K562 (cell line): ENCODE results near the gene ACRBP. TPM values are rescaled to one million over a fixed set of nuclear protein-coding genes. Genes with fewer than 3 reads are reported as not detected.
A peak's percentile ranks its signal among the peaks of the same experiment; 100 is the strongest.

Experiments used
- ATAC-seq: fragments of 200-7000 bp; cut with Tn5 transposase; 3 replicates; pipeline ENCODE4 v1.9.1; 2020; ENCODE audit warnings: moderate library complexity
- BruUV-seq: library from RNA; stranded (reverse); fragments of 400-500 nt; replicated peaks from 2 replicates; lab custom pipeline; 2021; lab: Mats Ljungman, UMichigan
- CTCF ChIA-PET: fragments of 300-600 bp; formaldehyde crosslinking; extraction: SDS; loops from one replicate; lab custom pipeline; 2021; ENCODE audit warnings: low intra/inter-chr PET ratio; lab: Yijun Ruan, JAX
- POLR2A ChIA-PET: fragments of 300-600, 350-650 bp; sonication (Branson Sonifier 250); formaldehyde crosslinking; extraction: SDS; loops from one replicate; lab custom pipeline; 2021; ENCODE audit warnings: antibody characterized with exemption, inconsistent platforms; lab: Yijun Ruan, JAX
- DNase-seq, 4 experiments: peaks; one replicate each; pipeline versions ENCODE4 v3.0.0 to v3.0.0-alpha.2; 2011 to 2018; ENCODE audit warnings: low spot score in 3 of 4, mixed read lengths in 3 of 4; ENCODE audit errors: extremely low read depth in 1 of 4
- FAIRE-seq: peaks from 2 replicates; lab custom pipeline; 2011; peaks lifted over from hg19 to GRCh38; lab: Jason Lieb, UNC
- H2AFZ ChIP-seq: 2 replicates; pipeline ENCODE4 v1.6.0; 2011; ENCODE audit warnings: low read depth, low read length, control low read depth, inconsistent platforms
- H3K27ac ChIP-seq: fragments of 200-600 bp; 3 replicates; pipeline ENCODE4 v1.8.0; 2011; ENCODE audit warnings: low read depth, mild to moderate bottlenecking, control low read depth, inconsistent platforms, low read length, moderate library complexity, mixed read lengths; ENCODE audit errors: extremely low read depth
- H3K27me3 ChIP-seq, 2 experiments: fragments of 300-600 bp in 1 of 2; 2 replicates in 1 of 2; 3 replicates in 1 of 2; pipeline versions ENCODE4 v1.6.0 to v1.8.0; 2011; ENCODE audit warnings: inconsistent platforms in 2 of 2, low read length in 2 of 2, mild to moderate bottlenecking in 1 of 2, mixed read lengths in 1 of 2, moderate library complexity in 1 of 2; ENCODE audit not compliant: control insufficient read depth in 2 of 2, insufficient read depth in 2 of 2
- H3K36me3 ChIP-seq: fragments of 300-600 bp; 3 replicates; pipeline ENCODE4 v1.8.0; 2011; ENCODE audit warnings: mild to moderate bottlenecking, low read length, inconsistent platforms; ENCODE audit not compliant: control insufficient read depth, insufficient read depth
- H3K4me1 ChIP-seq, 2 experiments: fragments of 200-600 bp in 1 of 2; replicated peaks in 1 of 2; 2 replicates in 1 of 2; 3 replicates in 1 of 2; pipeline versions ENCODE4 v1.5.1 to v1.8.0; 2011; ENCODE audit warnings: inconsistent platforms in 2 of 2, low read length in 2 of 2, mild to moderate bottlenecking in 1 of 2, mixed read lengths in 1 of 2, moderate library complexity in 1 of 2; ENCODE audit not compliant: control insufficient read depth in 2 of 2, insufficient read depth in 2 of 2
- H3K4me2 ChIP-seq: 2 replicates; pipeline ENCODE4 v1.6.1; 2011; ENCODE audit warnings: low read length, control low read depth, inconsistent platforms, mixed read lengths; ENCODE audit not compliant: insufficient read depth
- H3K4me3 ChIP-seq: fragments of 200-600 bp; sonication (generic), shearing (Covaris generic); 2 replicates; pipeline ENCODE4 v1.5.1; 2016; ENCODE audit warnings: control low read depth, inconsistent platforms
- H3K79me2 ChIP-seq: fragments of 200-600 bp; 3 replicates; pipeline ENCODE4 v1.8.0; 2011; ENCODE audit warnings: low read length, inconsistent platforms; ENCODE audit not compliant: control insufficient read depth, insufficient read depth
- H3K9ac ChIP-seq, 2 experiments: 2 replicates each; pipeline versions ENCODE4 v1.6.0 to v1.6.1; 2011; ENCODE audit warnings: low read depth in 2 of 2, low read length in 2 of 2, control low read depth in 1 of 2, inconsistent platforms in 1 of 2, mild to moderate bottlenecking in 1 of 2, mixed read lengths in 1 of 2; ENCODE audit not compliant: insufficient read depth in 1 of 2
- H3K9me1 ChIP-seq: one replicate; pipeline ENCODE4 v1.6.0; 2011; ENCODE audit warnings: inconsistent platforms, mild to moderate bottlenecking, low read length, moderate library complexity; ENCODE audit not compliant: control insufficient read depth, insufficient read depth
- H3K9me3 ChIP-seq: replicated peaks from 2 replicates; pipeline ENCODE4 v1.5.1; 2011; ENCODE audit warnings: low read depth, low read length, inconsistent platforms; ENCODE audit not compliant: control insufficient read depth, insufficient read depth
- H4K20me1 ChIP-seq: replicated peaks from 2 replicates; pipeline ENCODE4 v1.6.1; 2011; ENCODE audit warnings: low read length, inconsistent platforms, mixed read lengths; ENCODE audit not compliant: control insufficient read depth, insufficient read depth
- RAD21 ChIP-seq, 2 experiments: fragments of 250-450 bp in 1 of 2; fragments of 450-650 bp in 1 of 2; sonication (Bioruptor Pico) in 1 of 2; formaldehyde crosslinking in 1 of 2; IDR thresholded peaks in 1 of 2; conservative IDR thresholded peaks in 1 of 2; 2 replicates each; pipeline versions ENCODE4 v1.4.0 to v1.8.0; 2020 to 2022; ENCODE audit warnings: mild to moderate bottlenecking in 2 of 2, moderate library complexity in 1 of 2
- REST ChIP-seq, 2 experiments: fragments of 450-650 bp; formaldehyde crosslinking in 1 of 2; IDR thresholded peaks; 2 replicates each; pipeline versions ENCODE4 v1.4.0 to v1.6.1; 2014 to 2020; ENCODE audit warnings: mild to moderate bottlenecking in 2 of 2, borderline replicate concordance in 1 of 2, low read depth in 1 of 2
- SRF ChIP-seq, 2 experiments: fragments of 250-450, 450-650 bp in 1 of 2; sonication (Bioruptor Pico) in 1 of 2; sonication (generic) in 1 of 2; formaldehyde crosslinking; IDR thresholded peaks; 2 replicates each; pipeline versions ENCODE4 v1.5.0 to v1.5.1; 2020 to 2022; ENCODE audit warnings: mild to moderate bottlenecking in 1 of 2, missing genetic modification reagents in 1 of 2
- TRIM24 ChIP-seq, 2 experiments: fragments of 450-650 bp; IDR thresholded peaks; 2 replicates each; pipeline ENCODE4 v1.6.1; 2016
- WGBS: fragments of 100-300 bp; shearing (Covaris generic); methylation state at CpG from one replicate; pipeline ENCODE4 v1.1.6; 2016; ENCODE audit warnings: low coverage, mixed read lengths; ENCODE audit not compliant: insufficient coverage; ENCODE audit errors: missing lambda C conversion rate; 5-methylcytosine and 5-hydroxymethylcytosine counted together
- in situ Hi-C: fragments of 300-500 bp; cut with MboI; formaldehyde crosslinking; loops from 4 replicates; pipeline ENCODE4 v1.15.0; 2018; ENCODE audit warnings: inconsistent platforms, mixed read lengths
- intact Hi-C: fragments of 100-400 bp; cut with micrococcal nuclease; formaldehyde crosslinking; loops from 2 replicates; pipeline ENCODE4 v1.14.2; 2022
- polyA plus RNA-seq, 8 experiments: library from polyadenylated mRNA; depleted of rRNA in 4 of 8; stranded (reverse) in 5 of 8; unstranded in 3 of 8; fragments of >200 nt; fragmentation: Nextera tagmentation in 2 of 8; fragmentation: Illumina TruSeq in 1 of 8; extraction: Ambion mirVana in 2 of 8; extraction: Trizol in 1 of 8; gene quantifications; 2 replicates each; pipeline versions ENCODE4 v1.2.1 to v1.2.3, GENCODE V29; 2011 to 2014; ENCODE audit warnings: inconsistent platforms in 1 of 8, missing spikeins in 1 of 8
- total RNA-seq, 7 experiments: library from RNA; depleted of rRNA in 6 of 7; stranded (reverse); fragments of >200 nt in 6 of 7; fragmentation: Illumina TruSeq in 2 of 7; extraction: Trizol in 2 of 7; gene quantifications; 2 replicates each; pipeline versions ENCODE4 v1.2.1 to v1.2.3, GENCODE V29; 2011 to 2021; ENCODE audit warnings: low replicate concordance in 1 of 7
- TF ChIP-seq, protein P1 (sequence below): IDR thresholded peaks from 2 replicates; pipeline ENCODE4 v1.6.1; 2011; ENCODE audit warnings: borderline replicate concordance, low read depth, mild to moderate bottlenecking, moderate library complexity, low read length; ENCODE audit not compliant: insufficient read depth, poor library complexity, severe bottlenecking
- TF ChIP-seq, protein P2 (sequence below), 3 experiments: IDR thresholded peaks in 2 of 3; conservative IDR thresholded peaks in 1 of 3; 2 replicates each; pipeline ENCODE4 v1.5.1; 2011 to 2012; ENCODE audit warnings: low read length in 3 of 3, mild to moderate bottlenecking in 3 of 3, control low read depth in 2 of 3, improper control_type of control experiment in 1 of 3, inconsistent platforms in 1 of 3, low read depth in 1 of 3, mixed read lengths in 1 of 3, moderate library complexity in 1 of 3; ENCODE audit not compliant: insufficient read depth in 2 of 3

ACRBP gene
- total and polyA plus RNA-seq, 9 of the 15 experiments (the other 6 are each of a cell fraction or from before 2014, with no cell fraction given), result 3.1 to 31.8 (median 8.4) TPM

DNA sequence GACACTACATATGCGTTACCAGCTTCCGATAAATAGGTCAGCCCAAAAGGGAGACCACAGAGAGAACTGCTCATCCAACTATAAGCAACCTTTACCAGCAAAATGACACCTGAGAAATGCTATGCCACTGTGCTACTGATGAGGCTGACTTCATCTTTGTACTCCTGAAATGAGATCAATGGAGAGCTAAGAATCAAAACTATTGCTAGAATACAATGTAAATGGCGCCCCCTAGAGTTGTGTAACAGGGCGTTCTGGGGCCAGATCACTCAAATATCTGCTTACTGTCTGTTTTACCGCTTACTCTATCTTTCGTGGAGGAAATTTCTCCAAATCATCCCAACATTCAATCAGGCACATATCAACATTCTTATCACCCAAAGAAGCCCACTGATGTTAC lies 37.4 kb upstream of the ACRBP start:
- no TSS peak for BruUV-seq
- 43% methylated on average over 5 of the region's 6 CpGs for WGBS
- ChIA-PET CTCF (interaction anchor here (0.6 to 1.1 kb wide), 3 partner anchors 67 to 121 kb away, joined by 3 to 4 read pairs (median 3); no protein-coding TSS in a partner anchor), POLR2A (interaction anchor here (0.6 to 0.9 kb wide), 2 partner anchors 15 to 23 kb away, joined by 3 read pairs; no protein-coding TSS in a partner anchor)
- intact Hi-C loops, result loop anchor here (5.0 kb wide), 2 partner anchors 38 to 132 kb away; partner anchors contain the start of gene COPS7A
- no peak overlapping the region for H3K4me2 ChIP-seq
- H3K9me3 ChIP-seq, result no peaks in the 10 kb centered on the region
- no peak overlapping the region for H3K9ac ChIP-seq
- ATAC-seq, result no peak
- in situ Hi-C loops, result no loop called here
- DNase-seq, result peak; percentile 27 to 69 (median 31)
- TF ChIP-seq TRIM24 (IDR thresholded peaks at IDR 0.05) (no peak), SRF (CRISPR knock-in tag; IDR thresholded peaks at IDR 0.05) (no peak), RAD21 (CRISPR knock-in tag; conservative IDR thresholded peaks at IDR 0.05 in 1 of 2, IDR thresholded peaks at IDR 0.05 in 1 of 2) (peak; percentile 37 to 57; a peak in 3 of 4 replicates), REST (IDR thresholded peaks at IDR 0.05; ENCODE audit: borderline replicate concordance) (peak; percentile 30; the same call in 1 of the 2 replicates), REST (CRISPR knock-in tag; IDR thresholded peaks at IDR 0.05; ENCODE audit: low read depth) (no peak)
- TF ChIP-seq, protein P1, sequence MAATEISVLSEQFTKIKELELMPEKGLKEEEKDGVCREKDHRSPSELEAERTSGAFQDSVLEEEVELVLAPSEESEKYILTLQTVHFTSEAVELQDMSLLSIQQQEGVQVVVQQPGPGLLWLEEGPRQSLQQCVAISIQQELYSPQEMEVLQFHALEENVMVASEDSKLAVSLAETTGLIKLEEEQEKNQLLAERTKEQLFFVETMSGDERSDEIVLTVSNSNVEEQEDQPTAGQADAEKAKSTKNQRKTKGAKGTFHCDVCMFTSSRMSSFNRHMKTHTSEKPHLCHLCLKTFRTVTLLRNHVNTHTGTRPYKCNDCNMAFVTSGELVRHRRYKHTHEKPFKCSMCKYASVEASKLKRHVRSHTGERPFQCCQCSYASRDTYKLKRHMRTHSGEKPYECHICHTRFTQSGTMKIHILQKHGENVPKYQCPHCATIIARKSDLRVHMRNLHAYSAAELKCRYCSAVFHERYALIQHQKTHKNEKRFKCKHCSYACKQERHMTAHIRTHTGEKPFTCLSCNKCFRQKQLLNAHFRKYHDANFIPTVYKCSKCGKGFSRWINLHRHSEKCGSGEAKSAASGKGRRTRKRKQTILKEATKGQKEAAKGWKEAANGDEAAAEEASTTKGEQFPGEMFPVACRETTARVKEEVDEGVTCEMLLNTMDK, result peak; percentile 52
- TF ChIP-seq, protein P2, sequence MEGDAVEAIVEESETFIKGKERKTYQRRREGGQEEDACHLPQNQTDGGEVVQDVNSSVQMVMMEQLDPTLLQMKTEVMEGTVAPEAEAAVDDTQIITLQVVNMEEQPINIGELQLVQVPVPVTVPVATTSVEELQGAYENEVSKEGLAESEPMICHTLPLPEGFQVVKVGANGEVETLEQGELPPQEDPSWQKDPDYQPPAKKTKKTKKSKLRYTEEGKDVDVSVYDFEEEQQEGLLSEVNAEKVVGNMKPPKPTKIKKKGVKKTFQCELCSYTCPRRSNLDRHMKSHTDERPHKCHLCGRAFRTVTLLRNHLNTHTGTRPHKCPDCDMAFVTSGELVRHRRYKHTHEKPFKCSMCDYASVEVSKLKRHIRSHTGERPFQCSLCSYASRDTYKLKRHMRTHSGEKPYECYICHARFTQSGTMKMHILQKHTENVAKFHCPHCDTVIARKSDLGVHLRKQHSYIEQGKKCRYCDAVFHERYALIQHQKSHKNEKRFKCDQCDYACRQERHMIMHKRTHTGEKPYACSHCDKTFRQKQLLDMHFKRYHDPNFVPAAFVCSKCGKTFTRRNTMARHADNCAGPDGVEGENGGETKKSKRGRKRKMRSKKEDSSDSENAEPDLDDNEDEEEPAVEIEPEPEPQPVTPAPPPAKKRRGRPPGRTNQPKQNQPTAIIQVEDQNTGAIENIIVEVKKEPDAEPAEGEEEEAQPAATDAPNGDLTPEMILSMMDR (IDR thresholded peaks at IDR 0.05 in 2 of 3, conservative IDR thresholded peaks at IDR 0.05 in 1 of 3; ENCODE audit: insufficient read depth in 2 of 3, low read depth in 1 of 3, low read length in 3 of 3), result peak; percentile 45 to 71 (median 66); a peak in 5 of 6 replicates
- peak; percentile 85 for FAIRE-seq
- no peaks in the 10 kb centered on the region for H3K27me3 ChIP-seq
- no peaks in the 10 kb centered on the region; the same call in 1 of the 2 replicates for H4K20me1 ChIP-seq
- no peak overlapping the region for H3K27ac ChIP-seq
- H3K36me3 ChIP-seq, result peaks cover 56% of the 10 kb centered on the region
- H3K4me3 ChIP-seq, result no peak overlapping the region
- peaks cover 0 to 5% of the 10 kb centered on the region in 2 experiments; a peak in 1 of 5 replicates for H3K4me1 ChIP-seq
- peaks cover 87% of the 10 kb centered on the region for H3K79me2 ChIP-seq
- H2AFZ ChIP-seq, result no peak overlapping the region
- no peaks in the 10 kb centered on the region for H3K9me1 ChIP-seq
